HFFc6 (cell line): ENCODE results near the gene KMT2C. TPM values are rescaled to one million over a fixed set of nuclear protein-coding genes. Genes with fewer than 3 reads are reported as not detected.
"Not testable (repeated sequence)": the region's sequence is repeated elsewhere in the genome, so short reads cannot be mapped to it uniquely, and the experiment has no call there.

Source experiments
- DNase-seq: peaks from one replicate; pipeline ENCODE4 v3.0.0-alpha.2; 2018
- H3K27ac Mint-ChIP-seq: 2 replicates; pipeline ENCODE4 v1.8.0; 2020; ENCODE audit warnings: mild to moderate bottlenecking, mixed read lengths
- H3K27me3 Mint-ChIP-seq: 2 replicates; pipeline ENCODE4 v1.8.0; 2021; ENCODE audit warnings: mild to moderate bottlenecking, moderate library complexity, mixed read lengths; ENCODE audit not compliant: insufficient read depth
- H3K36me3 Mint-ChIP-seq: 2 replicates; pipeline ENCODE4 v1.8.0; 2021; ENCODE audit warnings: low read depth, mixed read lengths
- H3K4me1 Mint-ChIP-seq: 2 replicates; pipeline ENCODE4 v1.8.0; 2020; ENCODE audit warnings: low read depth, mixed read lengths
- H3K4me3 Mint-ChIP-seq: 2 replicates; pipeline ENCODE4 v1.8.0; 2020; ENCODE audit warnings: mild to moderate bottlenecking, moderate library complexity, mixed read lengths
- H3K9me3 Mint-ChIP-seq: 2 replicates; pipeline ENCODE4 v1.8.0; 2020; ENCODE audit warnings: mild to moderate bottlenecking, mixed read lengths
- CTCF ChIP-seq: fragments of 200-600 bp; sonication (generic); IDR thresholded peaks from 2 replicates; pipeline ENCODE4 v1.5.0; 2021; ENCODE audit warnings: antibody characterized with exemption, mild to moderate bottlenecking
- total RNA-seq, 6 experiments: library from RNA; stranded (reverse); fragmentation: NEBNext Ultra II Directional; extraction: Animal tissue kit (Norgen Biotek cat#: 25700); gene quantifications; 2 replicates in 1 of 6; 3 replicates in 5 of 6; pipeline ENCODE4 v1.2.3, GENCODE V29; 2021

KMT2C gene
- total RNA-seq, 6 experiments from 2014 or later: 23.5 to 30.8 (median 26.0) TPM

- Mint-ChIP-seq H3K4me3 (peak overlapping the region; percentile 91), H3K27me3 (no peaks in the 10 kb centered on the region), H3K27ac (peak overlapping the region; percentile 71), H3K4me1 (peaks cover 18% of the 10 kb centered on the region), H3K9me3 (no peaks in the 10 kb centered on the region), H3K36me3 (no peaks in the 10 kb centered on the region)
- TF ChIP-seq CTCF: no peak
- peak; percentile 69 for DNase-seq
Observed at GRCh38 chr7:152464312-152465118, 28.7 kb upstream of the KMT2C start.

- Mint-ChIP-seq H3K27me3 (no peaks in the 10 kb centered on the region), H3K4me3 (peak overlapping the region; percentile 90), H3K27ac (no peak overlapping the region)
Observed at GRCh38 chr7:152463709-152464311, 28.0 kb upstream of the KMT2C start.

GRCh38 chr7:152462995-152463708 is 27.3 kb upstream of the KMT2C start:
- H3K9me3 Mint-ChIP-seq: no peaks in the 10 kb centered on the region
- H3K27ac Mint-ChIP-seq: peak overlapping the region; percentile 73
- no peaks in the 10 kb centered on the region for H3K27me3 Mint-ChIP-seq
- peak overlapping the region; percentile 90 for H3K4me3 Mint-ChIP-seq
- H3K4me1 Mint-ChIP-seq: peaks cover 23% of the 10 kb centered on the region
- TF ChIP-seq CTCF: no peak
- DNase-seq: peak; percentile 28
- no peaks in the 10 kb centered on the region for H3K36me3 Mint-ChIP-seq

More at GRCh38 chr7:152463709-152464311, 28.0 kb upstream of the KMT2C start:
- DNase-seq: peak; percentile 98
- Mint-ChIP-seq H3K36me3 (no peaks in the 10 kb centered on the region), H3K9me3 (no peaks in the 10 kb centered on the region), H3K4me1 (peaks cover 23% of the 10 kb centered on the region)
- TF ChIP-seq CTCF: no peak

GRCh38 chr7:152459724-152460251 is 24.0 kb upstream of the KMT2C start:
- Mint-ChIP-seq H3K36me3 (no peaks in the 10 kb centered on the region), H3K9me3 (no peaks in the 10 kb centered on the region), H3K4me1 (peaks cover 17% of the 10 kb centered on the region), H3K27ac (peak overlapping the region; percentile 40), H3K4me3 (peak overlapping the region; percentile 31), H3K27me3 (no peaks in the 10 kb centered on the region; the same call in 1 of the 2 replicates)
- no peak for TF ChIP-seq CTCF
- DNase-seq: peak; percentile 78

- no peaks in the 10 kb centered on the region for H3K9me3 Mint-ChIP-seq
- H3K27me3 Mint-ChIP-seq: no peaks in the 10 kb centered on the region; the same call in 1 of the 2 replicates
- no peaks in the 10 kb centered on the region for H3K4me1 Mint-ChIP-seq
- no peak overlapping the region for H3K27ac Mint-ChIP-seq
- H3K4me3 Mint-ChIP-seq: no peak overlapping the region
- no peaks in the 10 kb centered on the region for H3K36me3 Mint-ChIP-seq
- no peak for DNase-seq
- TF ChIP-seq CTCF: no peak
Observed at GRCh38 chr7:152451356-152451755, 15.6 kb upstream of the KMT2C start.

- H3K27me3 Mint-ChIP-seq, H3K36me3 Mint-ChIP-seq, H3K4me3 Mint-ChIP-seq, DNase-seq, H3K9me3 Mint-ChIP-seq, H3K27ac Mint-ChIP-seq, H3K4me1 Mint-ChIP-seq: not testable (repeated sequence)
Observed at GRCh38 chr7:152445386-152446008, 9.7 kb upstream of the KMT2C start.
